GM18511 (cell line): ENCODE data around the gene RTN4R.

ENCODE experiments used
- ATAC-seq: cut with Tn5 transposase; IDR thresholded peaks from one replicate; pipeline ENCODE4 v1.9.1; 2021; ENCODE audit warnings: mild to moderate bottlenecking, moderate library complexity; ENCODE audit not compliant: unreplicated experiment

Gene RTN4R

DNA sequence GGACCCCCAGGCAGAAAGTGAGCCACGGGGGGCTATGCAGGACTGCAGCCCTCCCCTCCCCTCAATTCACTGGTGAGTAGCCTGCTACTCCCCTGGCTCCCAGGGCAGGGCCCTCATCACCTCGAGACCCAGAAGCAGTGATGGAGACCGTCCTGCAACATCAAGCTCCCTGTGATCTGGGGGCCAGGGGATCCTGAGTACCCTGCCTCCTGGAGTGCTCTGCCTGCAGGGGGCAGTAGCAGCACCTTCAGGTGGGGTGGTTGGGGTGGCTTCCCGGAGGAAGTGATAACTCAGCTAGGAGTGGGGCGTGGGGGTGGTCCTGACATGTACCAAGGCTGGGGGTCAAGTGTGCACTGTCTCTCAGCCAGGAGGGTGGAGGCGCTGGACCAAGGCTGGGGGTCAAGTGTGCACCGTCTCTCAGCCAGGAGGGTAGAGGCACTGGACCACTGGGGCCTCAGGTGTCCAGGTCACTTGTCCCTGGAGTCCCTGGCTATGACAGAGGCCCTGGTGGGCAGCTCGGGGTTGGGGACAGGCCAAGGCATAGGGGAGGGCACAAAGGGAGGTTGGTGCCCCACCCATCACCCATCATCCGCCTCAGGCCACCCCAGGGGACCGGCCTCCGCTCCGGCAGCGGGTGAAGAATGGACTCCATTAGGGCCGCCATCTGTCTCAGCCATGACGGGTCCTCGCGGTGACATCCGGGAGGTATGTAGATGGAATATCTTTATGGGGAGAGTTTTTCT, 9.4 kb downstream of the RTN4R start:
- no peak for ATAC-seq

DNA sequence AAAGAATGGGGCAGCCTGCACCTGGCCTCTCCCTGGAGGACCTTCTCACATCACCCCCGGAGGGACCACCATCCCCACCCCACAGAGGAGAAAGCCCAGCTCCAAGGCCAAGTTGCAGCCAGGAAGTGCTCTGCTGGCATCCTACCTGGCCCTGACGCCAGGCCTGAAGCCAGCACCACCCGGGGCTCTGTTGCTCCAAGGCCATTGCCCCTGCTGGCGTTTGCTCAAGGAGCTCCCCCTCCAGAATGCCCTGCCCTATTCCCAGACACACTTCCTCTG, 10.2 kb downstream of the RTN4R start:
- no peak for ATAC-seq

DNA sequence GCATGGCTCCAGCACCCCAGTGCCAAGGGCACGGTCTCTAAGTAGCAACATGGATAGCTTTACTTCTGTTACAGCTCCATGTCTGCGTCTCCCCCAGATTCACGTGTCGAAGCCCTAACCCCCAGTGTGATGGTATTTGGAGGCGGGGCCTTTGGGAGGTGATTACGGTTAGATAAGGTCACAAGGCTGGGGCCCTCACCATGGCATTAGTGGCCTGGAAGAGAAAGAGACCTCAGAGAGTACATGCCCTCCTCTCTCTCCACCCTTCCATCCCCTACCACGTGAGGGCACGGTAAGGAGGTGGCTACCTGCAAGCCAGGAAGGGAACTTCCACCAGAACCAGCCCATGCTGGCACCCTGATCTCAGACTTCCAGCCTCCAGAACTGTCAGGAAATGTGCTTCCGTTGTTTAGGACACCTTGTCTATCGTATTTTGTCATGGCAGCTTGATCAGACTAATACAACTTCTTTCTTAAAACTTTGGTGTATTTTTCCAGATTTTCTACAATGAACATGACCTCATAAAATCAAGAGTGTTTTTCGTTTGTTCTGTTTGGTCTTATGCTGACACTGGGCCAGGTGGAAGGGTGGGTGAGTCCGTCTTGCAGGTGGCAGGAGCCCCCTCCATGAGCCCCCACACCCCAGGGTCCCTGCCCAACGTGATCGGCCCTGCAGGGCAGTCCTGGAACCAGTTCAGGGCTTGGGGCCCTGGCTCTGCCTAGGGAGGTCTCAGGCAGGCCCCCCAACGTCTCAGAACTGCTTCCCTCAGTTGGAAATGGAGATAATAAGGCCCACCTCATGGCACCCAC, 10.7 kb downstream of the RTN4R start:
- ATAC-seq = no peak

DNA sequence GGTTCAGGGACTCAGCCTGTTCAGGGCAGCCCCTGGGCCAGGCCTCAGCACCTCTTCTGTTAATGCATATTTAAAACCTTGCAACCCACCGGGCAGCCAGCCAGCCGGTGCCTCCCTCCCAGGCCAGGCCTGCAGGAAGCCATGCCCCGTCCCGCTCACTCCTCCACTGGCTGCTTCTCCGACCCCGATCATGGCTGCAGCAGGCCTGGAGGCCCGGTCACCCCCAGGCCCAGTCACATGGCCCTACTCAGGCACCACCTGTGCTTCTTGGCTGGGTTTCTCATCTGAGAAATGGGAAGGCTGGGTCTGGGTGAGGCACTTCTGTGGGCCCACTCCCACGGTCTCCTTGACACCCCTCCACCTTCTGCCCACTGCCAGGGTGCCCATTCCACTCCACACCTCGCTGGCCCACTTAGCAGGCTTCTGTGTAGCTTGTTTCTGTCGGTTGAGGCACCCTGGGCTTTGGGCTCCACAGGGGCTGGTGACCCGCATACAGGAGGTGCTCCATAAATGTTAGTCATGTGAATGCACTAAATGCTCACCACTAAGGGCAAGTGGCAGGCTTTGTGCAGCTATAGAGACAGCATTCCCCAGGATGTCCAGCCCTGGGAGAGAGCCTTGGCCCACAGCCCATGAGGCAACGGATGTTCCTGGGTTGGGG, 11.4 kb downstream of the RTN4R start:
- no peak for ATAC-seq

DNA sequence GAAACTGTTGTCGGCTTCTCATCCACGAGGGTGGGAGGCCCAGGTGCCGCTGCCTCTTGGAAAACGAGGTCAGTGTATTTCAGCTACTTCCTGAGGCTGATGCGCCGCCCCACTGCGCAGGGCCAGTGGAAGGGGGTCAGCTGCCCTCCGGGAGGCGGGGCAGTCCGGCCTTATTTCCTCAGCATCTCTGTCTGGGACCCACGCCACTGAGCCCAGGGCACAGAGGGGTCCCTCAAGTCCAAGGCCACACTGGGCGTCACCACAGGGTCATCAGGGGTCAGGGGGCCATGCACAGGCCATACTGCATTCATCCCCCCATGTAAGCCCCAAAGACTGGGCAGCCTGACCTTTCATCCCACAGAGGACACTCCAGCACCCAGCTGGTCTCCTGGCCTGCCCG, 12.1 kb downstream of the RTN4R start:
- ATAC-seq = no peak

DNA sequence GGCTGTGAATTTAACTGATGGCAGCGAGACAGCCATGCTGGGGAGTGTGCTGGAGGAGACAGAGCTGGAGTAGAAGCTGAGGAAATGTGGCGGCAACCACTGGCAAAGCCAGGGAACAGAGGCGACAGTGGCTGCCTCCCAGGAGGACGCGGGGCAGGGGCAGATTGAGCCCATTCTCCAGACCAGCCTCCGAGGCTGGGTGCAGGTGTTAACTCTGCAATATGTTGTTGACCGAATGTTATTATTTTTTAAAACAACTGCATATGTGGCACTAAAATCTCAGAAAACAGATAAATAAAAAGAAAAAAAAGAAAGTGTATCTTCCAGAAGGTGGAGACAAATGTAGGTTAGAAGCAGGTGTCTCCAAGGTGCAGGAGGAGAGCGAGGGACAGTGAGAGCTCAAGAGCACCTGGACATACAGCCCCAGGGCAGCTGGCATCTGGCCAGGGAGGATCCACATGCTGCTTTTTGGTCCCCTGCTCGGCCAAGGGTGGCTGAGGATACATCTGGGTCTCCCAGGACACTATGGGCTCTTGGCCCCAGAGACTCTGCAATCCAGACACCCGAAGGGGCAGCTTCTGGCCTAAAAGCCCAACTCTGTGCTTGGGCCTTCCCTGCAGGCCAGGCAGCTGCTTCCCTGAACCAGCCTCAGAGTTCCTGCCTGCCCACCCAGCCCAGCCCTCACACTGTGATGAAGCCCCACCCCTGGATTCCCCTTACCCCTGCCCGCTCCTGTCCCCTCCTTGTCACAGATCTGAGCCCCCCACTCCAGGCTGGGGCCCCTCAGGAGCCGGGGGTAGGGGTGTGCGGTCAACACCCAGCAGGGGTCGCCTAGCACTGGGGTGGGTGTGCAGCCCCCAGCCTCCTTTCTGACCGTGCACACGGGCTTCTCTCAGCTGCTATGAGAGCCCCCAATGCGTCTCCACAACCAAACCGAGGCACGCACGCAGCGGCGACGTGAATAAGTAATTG, 12.9 kb downstream of the RTN4R start:
- ATAC-seq = no peak

DNA sequence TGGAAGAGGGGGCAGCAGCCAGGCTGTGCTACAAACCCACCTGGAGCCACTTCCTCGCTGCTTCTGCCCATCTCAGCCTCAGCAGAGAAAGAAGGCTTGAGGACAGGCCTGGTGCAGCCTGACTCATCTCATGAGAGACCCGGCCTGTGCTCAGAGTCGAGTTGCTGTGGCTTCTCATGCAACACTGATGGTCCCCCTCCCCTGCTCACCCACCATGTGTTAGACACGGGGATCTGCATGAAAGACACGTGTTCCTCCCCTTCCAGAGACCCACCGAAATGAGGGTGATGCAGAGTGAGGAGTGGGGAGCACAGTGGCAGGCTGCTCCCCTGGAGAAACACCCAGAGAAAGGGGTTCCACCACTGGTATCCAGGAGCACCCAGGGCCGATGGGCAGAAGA, 15.0 kb downstream of the RTN4R start:
- ATAC-seq = no peak

DNA sequence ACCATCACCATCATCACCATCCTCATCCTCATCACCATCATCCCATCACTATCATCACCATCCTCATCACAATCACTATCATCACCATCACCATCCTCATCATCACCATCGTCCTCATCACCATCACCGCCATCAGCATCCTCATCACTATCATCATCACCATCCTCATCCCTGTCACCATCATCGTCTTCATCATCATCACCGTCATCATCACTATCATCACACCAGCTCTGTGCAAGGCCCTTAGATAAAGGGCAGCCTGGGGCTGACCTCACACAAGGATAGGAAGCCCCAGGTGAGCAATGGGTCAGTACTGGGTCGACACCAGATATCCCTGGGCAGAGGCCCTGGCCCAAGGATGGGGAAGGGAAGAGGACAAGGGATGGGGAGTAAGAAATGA, 16.1 kb downstream of the RTN4R start:
- no peak for ATAC-seq

DNA sequence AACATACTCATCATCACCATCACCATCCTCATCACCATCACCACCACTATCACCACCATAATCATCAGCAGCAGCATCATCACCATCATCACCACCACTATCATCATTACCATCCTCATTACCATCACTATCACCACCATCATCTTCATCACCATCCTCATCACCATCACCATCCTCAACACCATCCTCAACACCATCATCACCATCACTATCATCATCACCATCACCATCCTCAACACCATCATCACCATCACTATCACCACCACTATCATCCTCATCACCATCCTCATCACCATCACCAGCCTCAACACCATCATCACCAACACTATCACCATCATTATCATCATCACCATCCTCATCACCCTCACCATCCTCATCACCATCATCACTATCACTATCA, 16.6 kb downstream of the RTN4R start:
- no peak for ATAC-seq

DNA sequence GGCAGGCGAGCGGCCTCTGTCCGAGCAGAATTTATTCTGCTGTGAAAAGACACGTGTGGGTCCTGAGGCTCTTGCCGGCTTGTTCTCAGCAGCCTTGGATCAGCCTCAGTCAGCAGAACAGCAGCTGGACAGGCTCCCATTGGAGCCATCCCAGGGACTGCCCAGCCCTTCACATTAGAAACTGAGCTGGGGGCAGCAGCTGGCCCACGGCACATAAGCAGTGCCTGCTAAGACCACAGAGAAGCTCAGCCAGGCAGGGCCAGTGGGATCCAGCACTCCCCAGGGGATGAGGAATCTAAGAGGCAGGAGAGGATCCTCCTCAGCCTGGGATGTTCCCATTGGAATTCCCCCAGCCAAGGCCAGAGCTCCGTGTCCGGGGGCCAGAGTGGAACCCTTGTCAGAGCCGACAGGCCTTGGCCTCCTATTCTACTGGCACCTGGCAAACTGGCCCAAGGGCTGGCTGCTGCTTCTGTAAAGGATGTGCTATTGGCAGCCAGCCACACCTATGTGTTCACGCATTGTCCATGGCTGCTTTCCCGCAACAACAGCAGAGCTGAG, 18.2 kb downstream of the RTN4R start:
- ATAC-seq = no peak

DNA sequence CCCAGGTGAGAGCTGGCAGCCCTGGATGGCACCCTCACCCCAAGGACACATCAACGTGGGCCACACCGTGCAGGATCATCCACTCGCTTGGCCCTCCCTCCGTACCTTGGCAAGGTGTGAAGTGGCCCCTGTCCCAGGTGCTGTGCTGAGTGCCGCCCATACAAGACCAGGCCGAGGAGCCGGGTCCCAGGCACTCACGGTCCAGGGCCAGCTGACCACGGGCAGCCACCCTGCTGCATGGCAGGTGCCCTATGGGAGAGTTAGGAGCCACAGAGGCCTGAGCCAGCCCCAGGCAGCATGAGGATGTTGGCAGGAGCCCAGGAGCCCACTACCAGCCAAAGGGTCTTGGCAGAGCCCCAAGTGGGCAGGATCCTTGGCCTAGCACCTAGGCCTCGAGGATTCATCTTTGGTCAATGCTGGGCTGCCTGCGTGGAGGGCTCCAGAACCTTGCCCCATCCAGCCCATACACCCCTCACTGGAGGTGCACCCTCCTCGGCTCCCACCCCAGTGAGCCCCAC, 19.6 kb downstream of the RTN4R start:
- ATAC-seq = no peak

DNA sequence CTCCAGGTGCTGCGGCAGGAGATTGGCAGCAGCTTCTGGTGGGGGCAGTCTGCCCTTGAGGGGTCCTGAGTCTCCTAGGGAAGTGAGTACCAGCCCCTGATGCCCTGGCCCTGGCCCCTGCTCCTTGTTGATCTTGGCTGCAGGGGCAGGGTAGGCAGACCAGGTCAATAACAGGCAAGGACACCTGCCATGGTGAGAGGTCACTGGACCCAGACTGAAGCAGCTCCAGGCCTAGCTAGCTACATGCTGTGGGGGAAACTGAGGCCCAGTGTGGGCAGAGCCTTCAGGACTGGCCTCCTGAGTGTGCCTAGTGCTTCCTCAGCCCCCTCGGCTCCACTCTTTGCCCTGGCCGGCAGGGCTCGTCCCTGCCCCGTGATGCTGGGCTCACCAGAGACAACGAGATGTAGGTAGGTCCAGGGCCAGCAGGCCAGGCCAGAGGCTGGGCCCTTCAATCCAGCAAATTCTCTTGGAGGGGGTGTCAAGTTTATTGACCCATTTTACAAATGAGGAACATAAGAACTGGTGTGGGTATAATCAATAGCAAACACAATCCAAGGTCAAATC, 20.4 kb downstream of the RTN4R start:
- ATAC-seq = no peak

DNA sequence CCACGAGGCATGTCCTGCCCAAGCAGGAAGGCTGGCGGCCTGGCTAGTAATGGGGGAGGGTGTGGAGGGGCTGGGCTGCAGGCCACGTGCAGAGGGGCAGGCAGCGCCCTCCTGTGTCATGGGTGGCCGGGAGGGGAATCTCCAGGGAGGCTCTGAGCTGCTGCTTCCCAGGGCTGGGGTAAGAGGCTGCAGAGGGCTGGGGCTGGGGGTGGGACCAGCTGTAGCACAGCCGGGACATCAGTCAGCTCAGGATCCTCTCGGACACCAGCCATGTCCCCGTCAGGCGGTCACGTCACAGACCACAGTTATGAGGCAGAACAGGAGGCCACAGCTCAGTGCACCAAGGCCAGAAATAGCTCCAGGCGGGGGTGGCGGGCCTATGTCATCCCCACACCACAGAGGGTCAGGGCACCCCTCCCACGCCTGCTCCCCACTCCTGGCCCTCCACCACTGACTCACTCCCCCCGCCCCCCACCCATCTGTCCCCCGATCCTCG, 21.1 kb downstream of the RTN4R start:
- peak; percentile 66 for ATAC-seq

DNA sequence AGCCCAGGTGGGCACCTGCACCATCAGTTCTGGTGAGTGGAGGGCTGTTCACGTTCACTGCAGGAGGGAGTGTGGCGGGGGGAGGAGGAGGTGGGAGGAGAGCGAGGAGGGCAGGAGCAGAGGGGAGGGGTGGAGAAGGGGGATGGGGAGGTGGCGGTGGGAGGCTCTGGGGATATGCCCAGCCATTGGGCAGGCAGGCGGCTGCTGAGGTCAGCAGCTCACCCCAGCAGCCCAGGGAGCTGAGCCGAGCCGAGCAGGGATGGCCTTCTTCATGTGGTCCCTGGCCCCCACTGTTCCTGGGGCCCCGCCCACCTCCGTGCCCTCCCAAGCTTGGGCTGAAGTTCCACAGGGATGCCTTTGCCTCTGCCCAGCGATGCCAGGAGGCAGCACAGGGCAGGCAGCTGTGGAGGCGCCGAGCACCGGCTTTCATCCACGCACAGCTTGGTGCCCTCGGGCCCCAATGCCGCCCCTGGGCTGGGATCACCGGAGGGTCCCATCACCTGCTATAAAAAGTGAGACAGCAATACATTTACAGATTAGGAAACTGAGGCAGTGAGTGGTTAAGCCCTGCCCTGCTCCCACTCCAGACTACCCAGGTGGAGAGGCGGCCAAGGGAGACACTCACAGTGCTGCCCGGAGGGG, 21.6 kb downstream of the RTN4R start:
- no peak for ATAC-seq

DNA sequence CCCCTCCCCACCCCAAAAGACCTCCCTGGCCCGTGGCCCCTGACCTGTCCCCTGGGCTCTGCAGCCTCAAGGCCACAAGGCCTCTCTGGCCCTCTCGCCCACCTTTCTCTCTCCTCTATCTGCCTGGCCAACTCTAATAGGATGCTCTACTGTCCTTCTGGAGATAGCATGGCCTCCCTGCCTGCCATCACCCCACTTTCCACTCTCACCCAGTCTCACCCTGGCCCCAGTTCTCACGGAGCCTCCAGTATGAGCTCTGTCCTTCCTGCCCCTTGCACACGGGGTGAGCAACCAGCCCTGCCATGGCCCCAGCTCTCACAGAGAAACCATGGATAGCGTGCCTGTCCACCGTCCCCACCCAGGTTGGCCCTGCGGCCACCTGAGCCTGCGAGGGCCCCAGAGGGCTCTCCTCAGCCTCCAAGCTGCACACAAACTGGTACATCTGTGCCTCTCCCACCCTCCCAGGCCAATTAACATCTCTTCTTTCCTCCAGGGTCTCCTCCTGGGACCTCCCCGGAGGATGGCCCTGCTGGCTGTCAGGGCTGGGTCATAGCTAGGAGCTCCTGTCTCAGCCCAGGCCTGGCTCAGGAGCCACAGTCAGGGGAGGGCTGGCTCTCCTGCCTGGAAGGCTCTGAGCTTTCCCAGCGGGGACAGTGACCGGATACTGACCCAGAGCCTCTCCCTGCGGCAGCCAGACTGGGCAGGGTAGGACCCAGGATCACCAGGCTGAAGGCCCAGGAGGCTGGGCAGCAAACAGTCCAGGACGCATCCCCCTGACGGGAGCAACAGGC, 22.3 kb downstream of the RTN4R start:
- no peak for ATAC-seq

DNA sequence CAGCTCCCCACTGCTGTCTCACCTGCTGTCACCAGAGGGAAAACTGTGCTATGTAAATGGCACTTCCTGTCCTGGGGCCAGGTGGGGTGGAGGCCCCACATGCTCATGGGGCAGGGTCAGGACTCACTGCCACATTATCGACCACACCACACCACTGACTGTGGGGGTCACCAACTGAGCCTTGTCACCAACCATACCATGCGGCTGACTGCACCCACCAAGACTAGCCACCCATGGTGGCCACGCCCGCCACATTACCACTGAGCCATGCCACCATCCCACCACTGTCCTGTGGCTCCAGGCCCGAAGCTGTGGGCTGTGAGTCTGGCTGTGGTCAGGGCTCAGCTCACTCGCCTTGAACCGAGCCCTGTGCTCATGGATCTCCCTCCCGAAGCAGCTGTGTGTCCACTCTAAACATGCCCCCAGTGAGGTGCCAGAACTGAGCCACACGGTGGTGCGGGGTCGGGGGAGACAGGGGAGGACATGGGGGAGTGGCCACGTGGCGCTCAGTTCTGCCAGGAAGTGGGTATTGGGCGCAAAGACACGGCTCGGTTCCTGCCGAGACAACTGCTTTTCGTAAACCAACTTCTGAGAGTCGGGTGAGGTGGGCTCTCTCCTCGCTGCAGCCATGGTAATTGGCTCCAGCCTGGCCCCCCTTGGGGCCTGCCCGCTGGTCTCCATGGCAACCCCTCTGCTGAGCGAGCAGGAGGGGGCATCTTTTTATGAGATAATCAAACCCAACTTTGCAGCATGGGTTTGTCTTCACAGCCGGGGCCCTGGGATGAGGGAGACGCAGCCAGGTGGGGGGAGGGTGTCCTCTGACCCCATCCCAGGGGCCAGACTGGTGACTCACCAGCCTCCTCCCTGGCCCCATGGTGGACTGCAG, 23.2 kb downstream of the RTN4R start:
- ATAC-seq = no peak

DNA sequence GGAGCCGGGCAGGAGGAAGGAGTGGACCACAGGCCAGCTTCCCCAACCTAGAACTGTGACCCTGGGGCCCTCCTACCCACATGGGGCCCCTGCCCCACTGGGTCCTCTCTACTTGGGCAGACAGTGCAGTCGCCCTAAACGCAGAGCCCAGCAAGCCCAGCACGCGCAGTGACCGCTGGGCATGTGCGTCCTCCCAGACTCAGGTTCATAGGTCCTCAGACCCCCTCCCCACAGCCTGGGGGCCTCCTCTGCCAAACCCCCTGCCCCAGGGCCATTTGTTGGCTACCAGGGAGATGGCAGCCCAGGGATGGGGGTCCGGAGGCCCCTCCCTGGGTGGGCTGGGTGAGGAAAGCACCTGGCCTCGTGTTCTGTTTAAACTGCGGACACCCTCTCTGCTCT, 23.9 kb downstream of the RTN4R start:
- ATAC-seq = no peak
